Chondrocyte (in vitro differentiated cells): Measurements from ENCODE around the gene RARS1. TPM values are rescaled to one million over a fixed set of nuclear protein-coding genes. Genes with fewer than 3 reads are reported as not detected.

Source experiments
- DNase-seq: peaks from one replicate; pipeline ENCODE4 v3.0.0; 2021; ENCODE audit warnings: mixed read lengths, low spot score
- H3K27ac Mint-ChIP-seq: one replicate; pipeline ENCODE4 v1.8.0; 2021; ENCODE audit warnings: mild to moderate bottlenecking, moderate library complexity, mixed read lengths; ENCODE audit not compliant: unreplicated experiment
- H3K27me3 Mint-ChIP-seq: 2 replicates; pipeline ENCODE4 v1.8.0; 2021; ENCODE audit warnings: low read depth, mixed read lengths
- H3K36me3 Mint-ChIP-seq: 2 replicates; pipeline ENCODE4 v1.8.0; 2021; ENCODE audit warnings: low read depth, mixed read lengths
- H3K4me1 Mint-ChIP-seq: 2 replicates; pipeline ENCODE4 v1.8.0; 2021; ENCODE audit warnings: low read depth, mild to moderate bottlenecking, mixed read lengths
- H3K4me3 Mint-ChIP-seq: one replicate; pipeline ENCODE4 v1.8.0; 2021; ENCODE audit warnings: mild to moderate bottlenecking, moderate library complexity, mixed read lengths; ENCODE audit not compliant: unreplicated experiment
- H3K9me3 Mint-ChIP-seq: 2 replicates; pipeline ENCODE4 v1.8.0; 2021; ENCODE audit warnings: low read depth, mixed read lengths
- CTCF ChIP-seq: fragments of 200-600 bp; sonication (generic); IDR thresholded peaks from 2 replicates; pipeline ENCODE4 v1.5.0; 2021; ENCODE audit warnings: antibody characterized with exemption, mild to moderate bottlenecking, moderate library complexity
- total RNA-seq: library from RNA; stranded (reverse); gene quantifications from 3 replicates; pipeline ENCODE4 v1.2.1, GENCODE V29; 2021

The RARS1 gene
- total RNA-seq, 1 donor from 2014 or later, result 98.6 TPM

- no peak for DNase-seq
- H3K9me3 Mint-ChIP-seq, result peaks cover 4% of the 10 kb centered on the region
- no peak overlapping the region for H3K27ac Mint-ChIP-seq
Measured at GRCh38 chr5:168460606-168461005, 25.7 kb upstream of the RARS1 start.

GRCh38 chr5:168463081-168463480 lies 23.2 kb upstream of the RARS1 start:
- TF ChIP-seq CTCF, result no peak
- H3K4me3 Mint-ChIP-seq, result no peak overlapping the region
- peaks cover 4% of the 10 kb centered on the region for H3K9me3 Mint-ChIP-seq
- no peak overlapping the region for H3K27ac Mint-ChIP-seq
- peaks cover 3% of the 10 kb centered on the region for H3K36me3 Mint-ChIP-seq
- H3K4me1 Mint-ChIP-seq, result no peaks in the 10 kb centered on the region
- no peak for DNase-seq
- H3K27me3 Mint-ChIP-seq, result no peaks in the 10 kb centered on the region

More at GRCh38 chr5:168460606-168461005, 25.7 kb upstream of the RARS1 start:
- no peaks in the 10 kb centered on the region for H3K4me1 Mint-ChIP-seq
- no peaks in the 10 kb centered on the region for H3K27me3 Mint-ChIP-seq
- H3K36me3 Mint-ChIP-seq, result peaks cover 7% of the 10 kb centered on the region
- H3K4me3 Mint-ChIP-seq, result no peak overlapping the region
- TF ChIP-seq CTCF, result no peak

- peaks cover 2% of the 10 kb centered on the region for H3K4me1 Mint-ChIP-seq
- TF ChIP-seq CTCF, result no peak
- no peak overlapping the region for H3K4me3 Mint-ChIP-seq
- H3K27ac Mint-ChIP-seq, result no peak overlapping the region
- H3K36me3 Mint-ChIP-seq, result no peaks in the 10 kb centered on the region
- no peaks in the 10 kb centered on the region for H3K9me3 Mint-ChIP-seq
- DNase-seq, result no peak
- H3K27me3 Mint-ChIP-seq, result no peaks in the 10 kb centered on the region
Measured at GRCh38 chr5:168464214-168464613, 22.1 kb upstream of the RARS1 start.

- H3K27ac Mint-ChIP-seq, result no peak overlapping the region
- peaks cover under 1% of the 10 kb centered on the region for H3K27me3 Mint-ChIP-seq
- no peak overlapping the region for H3K4me3 Mint-ChIP-seq
- peaks cover 2% of the 10 kb centered on the region for H3K4me1 Mint-ChIP-seq
- no peaks in the 10 kb centered on the region for H3K36me3 Mint-ChIP-seq
- no peaks in the 10 kb centered on the region for H3K9me3 Mint-ChIP-seq
- TF ChIP-seq CTCF, result no peak
- DNase-seq, result no peak
Measured at GRCh38 chr5:168464641-168465040, 21.6 kb upstream of the RARS1 start.

- no peaks in the 10 kb centered on the region for H3K9me3 Mint-ChIP-seq
- TF ChIP-seq CTCF, result no peak
- H3K36me3 Mint-ChIP-seq, result no peaks in the 10 kb centered on the region
- peaks cover 17% of the 10 kb centered on the region for H3K4me1 Mint-ChIP-seq
- H3K27me3 Mint-ChIP-seq, result peaks cover 4% of the 10 kb centered on the region
- no peak overlapping the region for H3K27ac Mint-ChIP-seq
- DNase-seq, result no peak
- H3K4me3 Mint-ChIP-seq, result no peak overlapping the region
Measured at GRCh38 chr5:168467755-168468330, 18.4 kb upstream of the RARS1 start.
